C4-2B (cell line): Measurements from ENCODE around the gene ZFX.

Source experiments
- CTCF ChIP-seq: fragments of 450-650 bp; conservative IDR thresholded peaks from 2 replicates; pipeline ENCODE4 v1.5.1; 2017; ENCODE audit warnings: mild to moderate bottlenecking
- ZFX ChIP-seq: fragments of 450-650 bp; IDR thresholded peaks from 2 replicates; pipeline ENCODE4 v1.6.1; 2017

- no peak for TF ChIP-seq CTCF
- TF ChIP-seq ZFX = no peak
Measured at GRCh38 chrX:24153178-24153795, 3.8 kb downstream of the ZFX start.
